ENCODE data around the gene ERGIC1.
A peak's percentile ranks its signal among the peaks of the same experiment; 100 is the strongest.

Gene ERGIC1

GRCh38 chr5:172856336-172856735 is 22.3 kb downstream of the ERGIC1 start:
- Histone ChIP-seq H3K9ac (no peak overlapping the region), H3K4me1 (peaks cover 32% of the 10 kb centered on the region), H3K36me3 (ENCODE audit: control insufficient read depth, insufficient read depth, low read length) (no peaks in the 10 kb centered on the region)

DNA sequence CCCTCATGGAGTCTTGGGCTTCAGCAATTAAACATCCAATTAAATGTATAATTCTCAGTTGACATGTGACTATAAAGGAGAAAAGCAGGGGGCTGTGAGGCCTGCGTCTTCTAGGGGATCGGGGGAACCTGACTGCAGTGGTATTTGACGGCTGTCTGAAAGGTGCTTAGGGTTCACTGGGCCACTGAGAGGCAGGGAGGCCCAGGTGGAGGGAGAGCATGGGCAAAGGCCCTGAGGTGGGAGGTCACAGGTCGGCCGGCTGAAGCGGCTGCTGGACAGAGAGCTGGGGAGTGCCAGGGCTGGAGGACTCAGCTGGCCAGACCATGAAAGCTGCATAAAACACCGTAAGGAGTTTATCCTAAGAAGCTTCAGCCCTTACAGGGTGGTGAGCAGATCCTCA is 23.9 kb downstream of the ERGIC1 start:
- no peak for TF ChIP-seq CTCF (IDR thresholded peaks at IDR 0.05)
- H3K27me3 ChIP-seq (ENCODE audit: control insufficient read depth, insufficient read depth, low read length) = no peaks in the 10 kb centered on the region
- no peaks in the 10 kb centered on the region for H3K36me3 ChIP-seq (ENCODE audit: control insufficient read depth, insufficient read depth, low read length)

More at GRCh38 chr5:172856336-172856735, 22.3 kb downstream of the ERGIC1 start:
- H3K9me3 ChIP-seq (ENCODE audit: control insufficient read depth, low read length) = no peaks in the 10 kb centered on the region
- no peak overlapping the region for H2AFZ ChIP-seq
- TF ChIP-seq CTCF (IDR thresholded peaks at IDR 0.05) = no peak
- no peaks in the 10 kb centered on the region for H3K27me3 ChIP-seq (ENCODE audit: control insufficient read depth, insufficient read depth, low read length)
- peaks cover 48% of the 10 kb centered on the region for H3K79me2 ChIP-seq
- no peak overlapping the region for H3K4me3 ChIP-seq (ENCODE audit: low read depth, low read length)
- H3K27ac ChIP-seq = no peak overlapping the region
- H3K4me2 ChIP-seq (ENCODE audit: low read length) = no peak overlapping the region

GRCh38 chr5:172858511-172858989 is 24.5 kb downstream of the ERGIC1 start:
- peaks cover 31% of the 10 kb centered on the region for H3K79me2 ChIP-seq
- no peaks in the 10 kb centered on the region for H3K36me3 ChIP-seq (ENCODE audit: control insufficient read depth, insufficient read depth, low read length)
- H3K4me3 ChIP-seq (ENCODE audit: low read depth, low read length) = no peak overlapping the region
- H3K4me1 ChIP-seq = peaks cover 39% of the 10 kb centered on the region
- H3K27me3 ChIP-seq (ENCODE audit: control insufficient read depth, insufficient read depth, low read length) = no peaks in the 10 kb centered on the region
- no peaks in the 10 kb centered on the region for H3K9me3 ChIP-seq (ENCODE audit: control insufficient read depth, low read length)
- TF ChIP-seq CTCF (IDR thresholded peaks at IDR 0.05) = no peak
- H3K9ac ChIP-seq = no peak overlapping the region
- no peak overlapping the region for H2AFZ ChIP-seq
- peak overlapping the region; percentile 32 for H3K27ac ChIP-seq
- H3K4me2 ChIP-seq (ENCODE audit: low read length) = no peak overlapping the region

More for the DNA sequence above, 23.9 kb downstream of the ERGIC1 start:
- no peak overlapping the region for H3K4me3 ChIP-seq (ENCODE audit: low read depth, low read length)
- no peak overlapping the region for H2AFZ ChIP-seq
- H3K27ac ChIP-seq = no peak overlapping the region
- H3K9me3 ChIP-seq (ENCODE audit: control insufficient read depth, low read length) = no peaks in the 10 kb centered on the region
- H3K9ac ChIP-seq = no peak overlapping the region
- peaks cover 34% of the 10 kb centered on the region for H3K79me2 ChIP-seq
- H3K4me2 ChIP-seq (ENCODE audit: low read length) = no peak overlapping the region
- H3K4me1 ChIP-seq = peaks cover 39% of the 10 kb centered on the region

DNA sequence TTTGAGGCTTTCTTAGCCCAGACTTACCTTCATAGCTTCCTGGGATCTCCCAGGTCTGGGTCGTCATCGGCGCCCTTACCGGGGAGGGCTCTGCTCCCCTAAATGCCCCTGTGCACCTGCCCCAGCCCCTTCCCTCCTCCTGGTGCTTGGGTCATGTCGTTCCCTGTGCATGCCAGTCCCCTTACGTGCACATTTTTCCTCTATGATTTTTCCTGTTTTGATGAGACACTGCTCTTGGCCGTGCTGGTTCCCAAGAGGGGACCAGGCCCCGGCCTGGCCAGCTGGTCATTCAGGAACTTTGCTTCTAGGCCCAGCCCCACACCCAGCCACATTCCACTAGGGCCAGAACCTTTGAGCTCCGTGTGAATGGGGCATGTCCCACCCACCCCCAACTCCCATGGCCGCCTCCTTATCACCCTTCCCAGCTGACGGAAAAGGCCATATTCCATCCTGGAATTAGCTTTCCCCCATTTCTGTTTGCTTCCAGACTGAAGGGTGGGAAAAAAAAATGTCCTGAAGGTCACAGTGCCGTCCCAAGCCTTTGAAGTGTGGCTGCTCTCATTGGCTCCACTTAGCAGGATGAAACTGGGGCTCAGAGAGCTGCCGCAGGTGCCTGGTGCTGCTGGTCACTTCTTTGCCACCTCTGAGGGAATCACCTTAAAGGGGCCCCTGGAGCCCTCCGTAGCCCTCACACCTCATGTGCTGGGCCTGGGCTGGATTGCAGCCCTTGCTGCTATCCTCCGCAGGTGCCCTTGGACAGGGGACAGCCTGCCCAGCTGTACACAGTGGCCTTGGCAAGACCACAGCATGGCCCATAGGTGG is 25.1 kb downstream of the ERGIC1 start:
- Histone ChIP-seq H3K9me3 (ENCODE audit: control insufficient read depth, low read length) (no peaks in the 10 kb centered on the region), H2AFZ (no peak overlapping the region), H3K27ac (peak overlapping the region; percentile 60), H3K4me3 (ENCODE audit: low read depth, low read length) (no peak overlapping the region), H3K9ac (no peak overlapping the region), H3K36me3 (ENCODE audit: control insufficient read depth, insufficient read depth, low read length) (no peaks in the 10 kb centered on the region), H3K79me2 (peaks cover 30% of the 10 kb centered on the region), H3K4me2 (ENCODE audit: low read length) (no peak overlapping the region), H3K27me3 (ENCODE audit: control insufficient read depth, insufficient read depth, low read length) (no peaks in the 10 kb centered on the region), H3K4me1 (peaks cover 39% of the 10 kb centered on the region)
- no peak for TF ChIP-seq CTCF (IDR thresholded peaks at IDR 0.05)

Data from parathyroid adenoma (tissue), 2 donors.